Activated CD4-positive, alpha-beta T cell treated with anti-CD3 and anti-CD28 coated beads for 1 hour (primary cell): ENCODE measurements around the gene CLPSL2.

Experiments used
- DNase-seq: peaks from one replicate; pipeline ENCODE4 v3.0.0-alpha.2; 2020

CLPSL2 gene

GRCh38 chr6:35747877-35748276, 28.5 kb upstream of the CLPSL2 start:
- no peak for DNase-seq

- no peak for DNase-seq
Observed at GRCh38 chr6:35750557-35750956, 25.8 kb upstream of the CLPSL2 start.

- no peak for DNase-seq
Observed at GRCh38 chr6:35751594-35751993, 24.8 kb upstream of the CLPSL2 start.

GRCh38 chr6:35752330-35752729, 24.1 kb upstream of the CLPSL2 start:
- no peak for DNase-seq

- DNase-seq: no peak
Observed at GRCh38 chr6:35754452-35755277, 21.7 kb upstream of the CLPSL2 start.

- DNase-seq: no peak
Observed at GRCh38 chr6:35755278-35755924, 21.0 kb upstream of the CLPSL2 start.

GRCh38 chr6:35757456-35758123, 18.8 kb upstream of the CLPSL2 start:
- no peak for DNase-seq

- no peak for DNase-seq
Observed at GRCh38 chr6:35759426-35759825, 17.0 kb upstream of the CLPSL2 start.

GRCh38 chr6:35765739-35766138, 10.7 kb upstream of the CLPSL2 start:
- DNase-seq: no peak

- DNase-seq: no peak
Observed at GRCh38 chr6:35769211-35769610, 7.2 kb upstream of the CLPSL2 start.

GRCh38 chr6:35771343-35771627, 5.1 kb upstream of the CLPSL2 start:
- DNase-seq: no peak

- DNase-seq: no peak
Observed at GRCh38 chr6:35774116-35774794, 2.1 kb upstream of the CLPSL2 start.

GRCh38 chr6:35775031-35775430, 1.4 kb upstream of the CLPSL2 start:
- no peak for DNase-seq

- DNase-seq: no peak
Observed at GRCh38 chr6:35777356-35778102, 1.1 kb downstream of the CLPSL2 start.

- no peak for DNase-seq
Observed at GRCh38 chr6:35778437-35778836, 2.0 kb downstream of the CLPSL2 start.

- no peak for DNase-seq
Observed at GRCh38 chr6:35780719-35781118, 4.3 kb downstream of the CLPSL2 start, which contains the start of gene CLPSL1. Gene CLPSL1 (plus strand): TSS chr6:35781019. CDS start chr6:35781111, 92 bp downstream.

- no peak for DNase-seq
Observed at GRCh38 chr6:35781290-35781689, 4.9 kb downstream of the CLPSL2 start.

GRCh38 chr6:35782424-35782823, 6.0 kb downstream of the CLPSL2 start:
- no peak for DNase-seq

GRCh38 chr6:35784200-35784599, 7.8 kb downstream of the CLPSL2 start:
- no peak for DNase-seq

GRCh38 chr6:35786272-35786671, 9.9 kb downstream of the CLPSL2 start:
- DNase-seq: no peak

GRCh38 chr6:35786810-35787209, 10.4 kb downstream of the CLPSL2 start:
- no peak for DNase-seq
